ENCODE measurements around the gene MAGI3. TPM values are rescaled to one million over a fixed set of nuclear protein-coding genes. Genes with fewer than 3 reads are reported as not detected.
"Not testable (repeated sequence)": the region's sequence is repeated elsewhere in the genome, so short reads cannot be mapped to it uniquely, and the experiment has no call there.

Gene MAGI3
- total and polyA plus RNA-seq, 8 donors = 4.6 to 24.2 (median 15.6) TPM

DNA sequence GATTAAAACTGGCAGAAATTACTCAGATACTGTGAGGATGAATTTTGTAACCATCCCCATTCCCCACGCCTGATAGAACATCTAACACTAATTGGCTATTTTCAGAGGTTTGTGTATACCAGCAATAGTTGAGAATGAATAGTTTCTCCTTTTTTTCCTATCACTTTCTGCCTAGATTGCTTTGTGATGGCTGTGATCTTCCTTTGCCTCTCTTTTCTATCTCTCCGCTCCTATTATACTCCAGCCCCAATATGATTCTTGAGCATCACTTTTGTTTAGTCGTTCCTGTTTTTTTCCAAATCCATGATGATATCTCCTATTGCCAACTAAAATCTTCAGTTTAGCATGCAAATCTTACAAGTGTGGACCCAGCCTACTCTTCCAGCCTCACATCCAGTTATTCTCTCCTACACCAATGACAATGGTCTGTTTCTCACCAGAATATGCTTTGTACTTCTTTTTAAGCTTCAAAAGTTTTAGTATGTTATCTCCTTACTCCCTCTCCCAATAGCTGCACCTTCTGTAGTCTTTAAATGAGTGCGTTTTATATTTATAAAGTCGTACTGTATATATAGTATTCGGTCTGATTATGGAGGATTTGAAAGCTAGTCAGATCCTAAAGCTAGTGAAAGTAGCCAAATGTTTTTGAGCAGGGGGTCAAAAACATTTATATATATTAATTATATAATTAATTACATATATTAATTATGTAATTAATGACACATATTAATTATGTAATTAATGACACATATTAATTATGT lies 25.2 kb downstream of the MAGI3 start:
- WGBS, 2 donors = 59 to 64% methylated on average over 6 of the region's 6 CpGs
- DNase-seq (no peak), FAIRE-seq (no peak), ATAC-seq (peak; percentile 60 to 69 (median 65))
- peaks cover 0 to 10% (median 7%) of the 10 kb centered on the region in 3 donors for H3K4me1 ChIP-seq
- H3K9me3 ChIP-seq = no peaks in the 10 kb centered on the region
- H3K27ac ChIP-seq = no peak overlapping the region
- no peak overlapping the region for H3K4me3 ChIP-seq
- H3K36me3 ChIP-seq = no peaks in the 10 kb centered on the region
- no peaks in the 10 kb centered on the region for H3K27me3 ChIP-seq
- intact Hi-C loops (cut with DNase I) = no loop called here
- TF ChIP-seq, protein P1, sequence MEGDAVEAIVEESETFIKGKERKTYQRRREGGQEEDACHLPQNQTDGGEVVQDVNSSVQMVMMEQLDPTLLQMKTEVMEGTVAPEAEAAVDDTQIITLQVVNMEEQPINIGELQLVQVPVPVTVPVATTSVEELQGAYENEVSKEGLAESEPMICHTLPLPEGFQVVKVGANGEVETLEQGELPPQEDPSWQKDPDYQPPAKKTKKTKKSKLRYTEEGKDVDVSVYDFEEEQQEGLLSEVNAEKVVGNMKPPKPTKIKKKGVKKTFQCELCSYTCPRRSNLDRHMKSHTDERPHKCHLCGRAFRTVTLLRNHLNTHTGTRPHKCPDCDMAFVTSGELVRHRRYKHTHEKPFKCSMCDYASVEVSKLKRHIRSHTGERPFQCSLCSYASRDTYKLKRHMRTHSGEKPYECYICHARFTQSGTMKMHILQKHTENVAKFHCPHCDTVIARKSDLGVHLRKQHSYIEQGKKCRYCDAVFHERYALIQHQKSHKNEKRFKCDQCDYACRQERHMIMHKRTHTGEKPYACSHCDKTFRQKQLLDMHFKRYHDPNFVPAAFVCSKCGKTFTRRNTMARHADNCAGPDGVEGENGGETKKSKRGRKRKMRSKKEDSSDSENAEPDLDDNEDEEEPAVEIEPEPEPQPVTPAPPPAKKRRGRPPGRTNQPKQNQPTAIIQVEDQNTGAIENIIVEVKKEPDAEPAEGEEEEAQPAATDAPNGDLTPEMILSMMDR (IDR thresholded peaks at IDR 0.05) = no peak

DNA sequence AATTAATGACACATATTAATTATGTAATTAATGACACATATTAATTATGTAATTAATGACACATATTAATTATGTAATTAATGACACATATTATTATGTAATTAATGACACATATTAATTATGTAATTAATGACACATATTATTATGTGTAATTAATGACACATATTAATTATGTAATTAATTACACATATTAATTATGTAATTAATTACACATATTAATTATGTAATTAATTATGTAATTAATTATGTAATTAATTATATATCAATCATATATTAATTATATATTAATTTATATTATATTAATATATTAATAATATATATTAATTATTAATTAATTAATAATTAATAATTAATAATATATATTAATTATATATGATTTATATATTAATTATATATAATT lies 25.8 kb downstream of the MAGI3 start:
- H3K36me3 ChIP-seq; H3K27ac ChIP-seq; H3K9me3 ChIP-seq; intact Hi-C loops (cut with DNase I); ATAC-seq; H3K27me3 ChIP-seq; H3K4me1 ChIP-seq; H3K4me3 ChIP-seq; DNase-seq: not testable (repeated sequence)
- peak; percentile 99 for FAIRE-seq

DNA sequence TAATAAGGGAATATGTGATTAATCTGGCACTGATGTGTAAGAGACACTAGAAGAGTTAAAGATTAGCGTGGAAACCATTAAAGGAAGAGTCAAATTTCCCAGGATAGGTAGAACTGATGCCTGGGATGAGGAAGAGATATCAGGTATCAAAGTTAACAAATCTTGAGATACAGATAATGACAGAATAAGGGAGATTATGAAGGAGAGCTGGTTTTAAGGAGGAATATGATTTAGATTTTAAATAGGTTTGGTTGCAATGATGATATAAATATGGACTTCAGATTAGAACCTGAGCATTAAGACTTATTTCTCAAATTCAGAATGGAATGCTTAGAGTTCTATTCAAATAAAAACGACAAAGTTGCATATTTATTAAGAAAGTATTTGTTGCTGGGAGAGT lies 26.2 kb downstream of the MAGI3 start:
- Histone ChIP-seq H3K36me3 (no peaks in the 10 kb centered on the region), H3K4me1 (peaks cover 0 to 5% (median 0%) of the 10 kb centered on the region in 3 donors), H3K27ac (no peak overlapping the region), H3K27me3 (no peaks in the 10 kb centered on the region), H3K4me3 (no peak overlapping the region), H3K9me3 (no peaks in the 10 kb centered on the region)
- DNase-seq = no peak
- WGBS, 2 donors = 80 to 86% methylated on average over 2 of the region's 2 CpGs
- intact Hi-C loops (cut with DNase I) = no loop called here
- TF ChIP-seq, protein P1 (IDR thresholded peaks at IDR 0.05) = no peak
- no peak for FAIRE-seq
- ATAC-seq = peak in 2 of 4 donors; percentile 16 to 29

DNA sequence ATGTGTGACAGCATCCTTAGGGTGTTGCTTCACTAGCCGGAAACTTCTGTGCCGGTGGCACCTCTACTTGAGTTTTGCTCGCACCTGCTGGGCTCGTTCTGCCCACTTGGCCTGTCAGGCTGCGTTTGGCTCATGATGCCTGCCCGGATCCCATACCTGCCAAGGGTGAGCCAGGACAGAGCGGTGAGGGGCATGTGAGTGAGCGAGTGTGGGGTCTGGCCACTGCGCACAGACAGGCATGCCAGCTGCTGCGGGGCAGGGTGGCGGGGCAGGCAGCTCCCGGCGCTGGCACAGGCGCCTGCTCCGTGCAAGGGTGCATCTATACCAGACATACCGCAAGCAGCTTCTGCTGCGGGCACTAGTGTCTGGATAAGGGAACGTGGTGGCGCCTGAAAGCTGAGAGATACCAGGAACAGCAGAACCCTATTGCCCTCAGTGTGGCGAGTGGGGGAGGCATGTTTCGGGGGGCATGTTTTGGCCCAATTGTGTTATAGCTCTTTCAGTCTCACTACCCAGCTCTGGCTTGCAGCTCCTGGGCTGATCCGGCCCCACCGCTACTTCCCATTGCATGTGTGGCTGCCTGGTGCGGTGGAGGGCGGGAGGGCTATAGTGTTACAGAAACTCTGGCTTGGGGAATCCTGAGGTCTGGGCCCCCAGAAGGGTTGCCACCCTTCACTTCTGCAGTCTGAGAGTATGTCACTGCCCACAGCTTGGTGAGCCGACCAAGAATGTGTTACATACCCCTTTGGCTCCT lies 32.2 kb downstream of the MAGI3 start:
- peak in 1 of 6 donors; percentile 39 for DNase-seq
- FAIRE-seq = no peak
- Histone ChIP-seq H3K36me3 (no peaks in the 10 kb centered on the region), H3K9me3 (no peaks in the 10 kb centered on the region), H3K27me3 (no peaks in the 10 kb centered on the region), H3K27ac (no peak overlapping the region), H3K4me1 (peaks cover 0 to 5% (median 4%) of the 10 kb centered on the region in 3 donors), H3K4me3 (no peak overlapping the region)
- 98% methylated on average over 26 of the region's 26 CpGs for WGBS, 2 donors
- TF ChIP-seq, protein P1 (IDR thresholded peaks at IDR 0.05) = no peak
- ATAC-seq = peak in 1 of 4 donors; percentile 19
- intact Hi-C loops (cut with DNase I) = no loop called here

DNA sequence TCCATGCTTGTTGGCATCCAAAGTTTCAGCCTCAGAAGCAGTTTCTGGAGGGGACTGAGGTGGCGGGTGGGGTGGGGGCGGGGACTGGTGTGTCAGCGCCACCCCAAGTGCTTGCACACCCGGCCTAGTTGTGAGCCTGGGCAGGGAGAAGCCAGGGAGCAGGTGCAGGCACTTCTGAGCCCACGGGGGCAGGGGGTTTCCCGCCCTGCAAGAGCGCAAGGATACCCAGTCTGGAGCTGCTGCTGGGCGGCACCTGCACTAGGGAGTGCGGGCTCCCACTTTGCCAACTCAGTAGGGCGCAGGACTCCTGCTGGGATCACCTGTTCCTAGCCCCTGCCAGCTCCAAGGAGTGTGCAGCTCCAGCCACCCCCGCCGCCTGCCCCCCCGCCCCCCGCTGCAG lies 33.5 kb downstream of the MAGI3 start:
- H3K4me3 ChIP-seq = no peak overlapping the region
- no peaks in the 10 kb centered on the region for H3K9me3 ChIP-seq
- peaks cover 0 to 5% (median 4%) of the 10 kb centered on the region in 3 donors for H3K4me1 ChIP-seq
- peak in 1 of 4 donors; percentile 34 for ATAC-seq
- no peak for FAIRE-seq
- TF ChIP-seq, protein P1 (IDR thresholded peaks at IDR 0.05) = no peak
- WGBS, 2 donors = 87 to 93% methylated on average over 14 of the region's 14 CpGs
- intact Hi-C loops (cut with DNase I) = no loop called here
- no peaks in the 10 kb centered on the region for H3K27me3 ChIP-seq
- no peak for DNase-seq
- no peak overlapping the region for H3K27ac ChIP-seq
- no peaks in the 10 kb centered on the region for H3K36me3 ChIP-seq

All from pancreas (tissue), 10 donors.